GM12872 (cell line): Measurements from ENCODE around the gene NPAS3.

Experiments
- TF ChIP-seq, protein P1 (sequence below): IDR thresholded peaks from 3 replicates; pipeline ENCODE4 v1.5.1; 2011; ENCODE audit warnings: low read depth, mild to moderate bottlenecking, low read length, moderate library complexity; ENCODE audit not compliant: insufficient read depth

NPAS3 gene

DNA sequence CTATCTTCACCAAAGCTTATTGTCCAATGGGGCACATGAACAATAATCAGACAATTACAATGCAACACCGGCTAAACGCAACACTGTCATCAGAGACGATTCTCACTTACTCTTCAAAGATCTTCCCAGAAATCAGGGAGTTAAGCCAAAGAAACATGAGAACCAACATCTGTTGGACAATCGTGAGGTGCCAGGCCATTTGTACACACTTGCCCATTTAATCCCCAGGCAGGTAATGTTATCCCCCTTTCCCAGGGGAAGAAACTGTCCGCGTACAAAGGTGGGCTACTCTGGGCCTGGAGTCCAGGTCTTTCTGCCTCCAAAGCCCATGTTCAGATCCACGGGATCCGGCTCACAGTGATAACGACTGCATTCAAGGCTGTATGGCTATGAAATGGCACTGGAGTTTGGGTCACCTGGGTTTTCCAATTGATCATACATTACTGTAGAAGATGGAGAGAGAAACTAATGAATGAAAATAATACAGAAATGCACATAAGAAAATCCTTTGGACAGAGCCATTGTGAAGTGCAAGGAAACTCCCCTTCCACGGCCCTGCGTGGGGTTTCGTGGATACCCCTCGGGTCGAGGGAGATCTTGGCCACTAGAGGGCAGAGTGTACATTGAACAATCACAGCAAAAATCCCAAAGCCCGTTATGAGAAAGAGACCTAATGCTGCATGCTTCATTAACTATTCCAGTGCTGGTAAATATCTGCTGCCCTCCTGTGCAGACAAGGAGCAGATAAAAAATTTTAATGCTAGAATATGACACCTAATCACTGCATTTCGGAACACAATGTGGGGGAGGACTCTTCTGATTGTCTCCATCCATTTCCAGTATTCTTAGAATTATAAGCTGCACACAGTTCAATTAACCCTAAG lies 900.8 kb downstream of the NPAS3 start:
- TF ChIP-seq, protein P1, sequence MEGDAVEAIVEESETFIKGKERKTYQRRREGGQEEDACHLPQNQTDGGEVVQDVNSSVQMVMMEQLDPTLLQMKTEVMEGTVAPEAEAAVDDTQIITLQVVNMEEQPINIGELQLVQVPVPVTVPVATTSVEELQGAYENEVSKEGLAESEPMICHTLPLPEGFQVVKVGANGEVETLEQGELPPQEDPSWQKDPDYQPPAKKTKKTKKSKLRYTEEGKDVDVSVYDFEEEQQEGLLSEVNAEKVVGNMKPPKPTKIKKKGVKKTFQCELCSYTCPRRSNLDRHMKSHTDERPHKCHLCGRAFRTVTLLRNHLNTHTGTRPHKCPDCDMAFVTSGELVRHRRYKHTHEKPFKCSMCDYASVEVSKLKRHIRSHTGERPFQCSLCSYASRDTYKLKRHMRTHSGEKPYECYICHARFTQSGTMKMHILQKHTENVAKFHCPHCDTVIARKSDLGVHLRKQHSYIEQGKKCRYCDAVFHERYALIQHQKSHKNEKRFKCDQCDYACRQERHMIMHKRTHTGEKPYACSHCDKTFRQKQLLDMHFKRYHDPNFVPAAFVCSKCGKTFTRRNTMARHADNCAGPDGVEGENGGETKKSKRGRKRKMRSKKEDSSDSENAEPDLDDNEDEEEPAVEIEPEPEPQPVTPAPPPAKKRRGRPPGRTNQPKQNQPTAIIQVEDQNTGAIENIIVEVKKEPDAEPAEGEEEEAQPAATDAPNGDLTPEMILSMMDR: peak; percentile 81

- TF ChIP-seq, protein P1: no peak
These were observed 902.1 kb downstream of the NPAS3 start for GRCh38 chr14:33840797-33841196.

GRCh38 chr14:33842299-33842698 lies 903.6 kb downstream of the NPAS3 start:
- TF ChIP-seq, protein P1: no peak

DNA sequence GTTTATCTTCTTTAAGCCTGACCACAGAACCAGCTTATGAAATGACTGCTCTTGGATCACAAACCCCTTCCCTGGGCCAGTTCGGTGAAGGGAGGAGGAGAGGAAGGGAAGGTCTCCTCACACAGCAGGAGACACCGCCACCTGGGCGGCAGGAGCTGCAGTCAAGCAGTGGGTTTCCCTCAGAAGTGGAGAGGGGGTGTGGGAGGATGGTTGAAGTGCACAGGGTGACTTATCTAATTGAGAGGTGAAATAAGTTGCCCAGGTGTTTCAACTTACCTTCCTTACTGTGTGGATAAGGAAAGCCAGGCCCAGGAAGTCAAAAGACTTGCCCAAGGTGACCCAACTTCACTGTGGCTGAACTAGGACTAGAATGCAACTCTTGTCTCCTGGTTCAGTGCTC lies 905.4 kb downstream of the NPAS3 start:
- TF ChIP-seq, protein P1: no peak

GRCh38 chr14:33846100-33846824 lies 907.6 kb downstream of the NPAS3 start:
- TF ChIP-seq, protein P1: no peak

DNA sequence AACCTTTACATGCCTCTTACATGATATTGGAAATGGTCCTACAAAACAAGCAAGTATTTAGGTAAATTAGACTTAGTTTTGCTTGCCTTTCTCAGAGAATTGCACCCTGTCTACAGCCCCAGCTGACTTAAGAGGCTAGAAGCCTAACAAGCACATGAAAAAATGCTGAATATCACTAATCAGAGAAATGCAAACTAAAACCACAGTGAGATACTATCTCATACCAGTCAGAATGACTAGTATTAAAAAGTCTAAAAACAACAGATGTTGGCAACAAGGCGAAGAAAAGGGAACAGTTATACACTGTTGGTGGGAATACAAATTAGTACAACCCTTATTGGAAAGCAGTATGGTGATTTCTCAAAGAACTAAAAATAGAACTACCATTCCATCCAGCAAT lies 908.4 kb downstream of the NPAS3 start:
- TF ChIP-seq, protein P1: no peak

- TF ChIP-seq, protein P1: no peak
These were observed 909.3 kb downstream of the NPAS3 start for GRCh38 chr14:33848009-33848408.
